Gastrocnemius medialis (tissue), 4 donors: ENCODE data around the gene RAB44. TPM values are rescaled to one million over a fixed set of nuclear protein-coding genes. Genes with fewer than 3 reads are reported as not detected.

Experiments used
- ATAC-seq, 2 donors: fragments of 150-250 bp; one replicate each; pipeline ENCODE4 v1.9.1; 2016
- DNase-seq, 2 donors: peaks; one replicate each; pipeline ENCODE4 v3.0.0-alpha.2; 2019
- H3K27ac ChIP-seq, 4 donors: fragments of 200-600 bp; sonication (generic); 1 replicate in 1 of 4; 2 replicates in 3 of 4; pipeline ENCODE4 v1.5.1; 2016 to 2018; ENCODE audit warnings: mild to moderate bottlenecking in 2 of 4, moderate library complexity in 1 of 4
- H3K27me3 ChIP-seq, 3 donors: fragments of 200-600 bp; sonication (generic) in 2 of 3; 1 replicate in 1 of 3; 2 replicates in 2 of 3; pipeline versions ENCODE4 v1.5.1 to v1.6.0; 2016 to 2019; ENCODE audit warnings: mild to moderate bottlenecking in 1 of 3, moderate library complexity in 1 of 3
- H3K36me3 ChIP-seq, 2 donors: fragments of 200-600 bp; sonication (generic) in 1 of 2; one replicate each; pipeline ENCODE4 v1.5.1; 2017 to 2018
- H3K4me1 ChIP-seq, 2 donors: fragments of 200-600 bp; sonication (generic) in 1 of 2; one replicate each; pipeline ENCODE4 v1.5.1; 2016 to 2017; ENCODE audit warnings: mild to moderate bottlenecking in 2 of 2
- H3K4me3 ChIP-seq, 4 donors: fragments of 200-600 bp; sonication (generic) in 3 of 4; 1 replicate in 1 of 4; 2 replicates in 3 of 4; pipeline ENCODE4 v1.5.1; 2016 to 2019; ENCODE audit warnings: mild to moderate bottlenecking in 2 of 4
- H3K9me3 ChIP-seq, 3 donors: fragments of 200-600 bp; sonication (generic) in 2 of 3; 1 replicate in 1 of 3; 2 replicates in 2 of 3; pipeline ENCODE4 v1.5.1; 2016 to 2019
- CTCF ChIP-seq, 5 experiments: fragments of 450-650 bp in 3 of 5; fragments of 200-600 bp in 2 of 5; sonication (generic) in 2 of 5; IDR thresholded peaks in 4 of 5; conservative IDR thresholded peaks in 1 of 5; 1 replicate in 4 of 5; 2 replicates in 1 of 5; pipeline ENCODE4 v1.5.1; 2016 to 2019; ENCODE audit warnings: antibody characterized with exemption in 5 of 5, mild to moderate bottlenecking in 3 of 5, moderate library complexity in 3 of 5
- POLR2A ChIP-seq, 2 donors: fragments of 450-650 bp; IDR thresholded peaks; one replicate each; pipeline ENCODE4 v1.6.1; 2017; ENCODE audit warnings: antibody characterized with exemption in 2 of 2, mild to moderate bottlenecking in 2 of 2, moderate library complexity in 2 of 2
- in situ Hi-C, 4 donors: fragments of 200-750 bp; cut with MboI; loops; one replicate each; pipeline versions ENCODE4 v1.15.0 to v1.8.0; 2017; ENCODE audit warnings: low sequenced_read_pairs in 4 of 4
- intact Hi-C: fragments of 100-400 bp; cut with DNase I; formaldehyde crosslinking; loops from one replicate; pipeline ENCODE4 v1.15.1; 2023; ENCODE audit warnings: low total_unique reads
- total RNA-seq, 4 donors: library from RNA; depleted of rRNA; stranded (reverse); fragments of >200 nt; gene quantifications; one replicate each; pipeline versions ENCODE4 v1.1.0 to v1.2.3, GENCODE V29; 2016

RAB44 gene
- total RNA-seq, 4 donors from 2014 or later, result 0.09 TPM; not detected in 3

GRCh38 chr6:36724514-36725390, 27.1 kb downstream of the RAB44 start:
- intact Hi-C loops (loop anchor here (1.0 kb wide), 1 partner anchor 101 kb away; no protein-coding TSS in a partner anchor), in situ Hi-C loops (no loop called here)
- no peaks in the 10 kb centered on the region for H3K27me3 ChIP-seq
- no peaks in the 10 kb centered on the region for H3K9me3 ChIP-seq
- H3K36me3 ChIP-seq, result no peaks in the 10 kb centered on the region
- H3K27ac ChIP-seq, result no peak overlapping the region
- no peak overlapping the region for H3K4me3 ChIP-seq
- H3K4me1 ChIP-seq, result peaks cover 0 to 4% of the 10 kb centered on the region in 2 donors
- ATAC-seq, result peak; percentile 73 to 85
- TF ChIP-seq CTCF (IDR thresholded peaks at IDR 0.05 in 4 of 5, conservative IDR thresholded peaks at IDR 0.05 in 1 of 5) (peak; percentile 32 to 68 (median 64)), POLR2A (IDR thresholded peaks at IDR 0.05) (no peak)
- DNase-seq, result peak; percentile 39 to 67

DNA sequence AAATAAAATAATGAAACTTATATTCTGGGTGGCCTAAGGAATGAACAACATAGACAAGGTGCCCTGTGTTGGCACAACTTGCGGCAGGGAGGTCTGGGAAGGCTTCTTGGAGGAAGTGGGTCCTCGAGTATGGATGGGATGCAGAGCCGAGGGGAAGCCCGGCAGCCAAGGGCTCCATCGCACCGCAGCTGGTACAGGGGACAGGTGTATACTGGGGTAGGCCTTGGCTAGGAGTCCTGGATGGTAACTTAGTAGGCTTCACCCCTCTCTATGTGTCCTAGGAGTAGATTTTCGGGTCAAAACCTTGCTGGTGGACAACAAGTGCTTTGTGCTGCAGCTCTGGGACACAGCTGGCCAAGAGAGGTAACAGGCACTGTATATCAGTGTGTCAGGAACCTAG, 28.0 kb downstream of the RAB44 start:
- no peak for TF ChIP-seq POLR2A (IDR thresholded peaks at IDR 0.05)
- TF ChIP-seq CTCF (IDR thresholded peaks at IDR 0.05 in 4 of 5, conservative IDR thresholded peaks at IDR 0.05 in 1 of 5), result no peak
- H3K9me3 ChIP-seq, result no peaks in the 10 kb centered on the region
- no peaks in the 10 kb centered on the region for H3K27me3 ChIP-seq
- H3K36me3 ChIP-seq, result no peaks in the 10 kb centered on the region
- H3K4me1 ChIP-seq, result peaks cover 0 to 4% of the 10 kb centered on the region in 2 donors
- no peak overlapping the region for H3K27ac ChIP-seq
- DNase-seq, result no peak
- no peak overlapping the region for H3K4me3 ChIP-seq
- intact Hi-C loops, result no loop called here
- in situ Hi-C loops, result no loop called here
- ATAC-seq, result no peak

- H3K36me3 ChIP-seq, result no peaks in the 10 kb centered on the region
- H3K9me3 ChIP-seq, result no peaks in the 10 kb centered on the region
- intact Hi-C loops (no loop called here), in situ Hi-C loops (no loop called here)
- no peak for TF ChIP-seq POLR2A (IDR thresholded peaks at IDR 0.05)
- no peak for TF ChIP-seq CTCF (IDR thresholded peaks at IDR 0.05 in 4 of 5, conservative IDR thresholded peaks at IDR 0.05 in 1 of 5)
- H3K27me3 ChIP-seq, result no peaks in the 10 kb centered on the region
- no peak for ATAC-seq
- no peak overlapping the region for H3K4me3 ChIP-seq
- no peak for DNase-seq
- no peak overlapping the region for H3K27ac ChIP-seq
- peaks cover 0 to 4% of the 10 kb centered on the region in 2 donors for H3K4me1 ChIP-seq
These were observed 29.9 kb downstream of the RAB44 start for GRCh38 chr6:36727505-36728021.

GRCh38 chr6:36728289-36729160, 30.9 kb downstream of the RAB44 start:
- intact Hi-C loops, result no loop called here
- H3K27me3 ChIP-seq, result no peaks in the 10 kb centered on the region
- ATAC-seq, result no peak

More at GRCh38 chr6:36728289-36729160, 30.9 kb downstream of the RAB44 start:
- no peak for DNase-seq
- Histone ChIP-seq H3K4me1 (peaks cover 0 to 4% of the 10 kb centered on the region in 2 donors), H3K27ac (no peak overlapping the region), H3K4me3 (no peak overlapping the region), H3K36me3 (no peaks in the 10 kb centered on the region), H3K9me3 (no peaks in the 10 kb centered on the region)
- no peak for TF ChIP-seq POLR2A (IDR thresholded peaks at IDR 0.05)
- no peak for TF ChIP-seq CTCF (IDR thresholded peaks at IDR 0.05 in 4 of 5, conservative IDR thresholded peaks at IDR 0.05 in 1 of 5)
- in situ Hi-C loops, result no loop called here
